Measurements from ENCODE around the gene PLPP3. TPM values are rescaled to one million over a fixed set of nuclear protein-coding genes. Genes with fewer than 3 reads are reported as not detected.

PLPP3 gene
- total RNA-seq, 4 donors from 2014 or later = 16.5 to 116 (median 33.5) TPM

DNA sequence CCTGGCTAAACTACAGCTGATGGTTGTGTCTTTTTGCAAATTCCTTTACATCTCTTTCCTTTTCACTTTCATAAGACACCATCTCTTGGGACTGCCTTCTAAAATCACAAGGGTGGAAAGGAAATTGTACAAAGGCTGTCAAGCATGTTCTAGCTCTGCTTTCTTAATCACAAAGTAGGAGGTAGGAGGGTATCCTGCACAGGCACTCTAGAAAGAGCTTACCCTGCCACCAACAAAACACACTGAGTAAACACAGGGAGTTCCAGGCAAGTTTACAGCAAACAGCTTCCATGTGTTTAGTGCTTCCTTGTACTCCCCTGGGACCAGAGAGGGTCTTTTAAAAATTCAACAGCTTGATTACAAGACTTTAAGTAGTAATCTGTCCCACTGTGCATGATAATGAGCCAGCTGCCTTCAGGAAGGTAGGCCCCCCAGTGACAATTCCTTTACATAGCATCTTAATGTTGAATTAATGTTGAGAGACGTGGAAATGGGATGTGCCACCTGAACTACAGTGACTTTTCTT lies 2.4 kb downstream of the PLPP3 start:
- TF ChIP-seq POLR2A (IDR thresholded peaks at IDR 0.05) = no peak
- TF ChIP-seq, protein P1, sequence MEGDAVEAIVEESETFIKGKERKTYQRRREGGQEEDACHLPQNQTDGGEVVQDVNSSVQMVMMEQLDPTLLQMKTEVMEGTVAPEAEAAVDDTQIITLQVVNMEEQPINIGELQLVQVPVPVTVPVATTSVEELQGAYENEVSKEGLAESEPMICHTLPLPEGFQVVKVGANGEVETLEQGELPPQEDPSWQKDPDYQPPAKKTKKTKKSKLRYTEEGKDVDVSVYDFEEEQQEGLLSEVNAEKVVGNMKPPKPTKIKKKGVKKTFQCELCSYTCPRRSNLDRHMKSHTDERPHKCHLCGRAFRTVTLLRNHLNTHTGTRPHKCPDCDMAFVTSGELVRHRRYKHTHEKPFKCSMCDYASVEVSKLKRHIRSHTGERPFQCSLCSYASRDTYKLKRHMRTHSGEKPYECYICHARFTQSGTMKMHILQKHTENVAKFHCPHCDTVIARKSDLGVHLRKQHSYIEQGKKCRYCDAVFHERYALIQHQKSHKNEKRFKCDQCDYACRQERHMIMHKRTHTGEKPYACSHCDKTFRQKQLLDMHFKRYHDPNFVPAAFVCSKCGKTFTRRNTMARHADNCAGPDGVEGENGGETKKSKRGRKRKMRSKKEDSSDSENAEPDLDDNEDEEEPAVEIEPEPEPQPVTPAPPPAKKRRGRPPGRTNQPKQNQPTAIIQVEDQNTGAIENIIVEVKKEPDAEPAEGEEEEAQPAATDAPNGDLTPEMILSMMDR (IDR thresholded peaks at IDR 0.05) = peak in 4 of 6 experiments; percentile 24 to 50 (median 40)
- Histone ChIP-seq H3K36me3 (no peaks in the 10 kb centered on the region), H3K27ac (peak overlapping the region; percentile 92 to 97 (median 94)), H3K27me3 (peaks cover 0 to 13% (median 0%) of the 10 kb centered on the region in 4 donors), H3K9me3 (no peaks in the 10 kb centered on the region), H3K4me3 (peak overlapping the region; percentile 76 to 96 (median 85)), H3K4me1 (peaks cover 19 to 71% (median 38%) of the 10 kb centered on the region in 3 donors)
- intact Hi-C loops (cut with DNase I) = no loop called here
- DNase-seq = no peak
- WGBS, 2 donors = 0% methylated on average over 1 of the region's 1 CpG

DNA sequence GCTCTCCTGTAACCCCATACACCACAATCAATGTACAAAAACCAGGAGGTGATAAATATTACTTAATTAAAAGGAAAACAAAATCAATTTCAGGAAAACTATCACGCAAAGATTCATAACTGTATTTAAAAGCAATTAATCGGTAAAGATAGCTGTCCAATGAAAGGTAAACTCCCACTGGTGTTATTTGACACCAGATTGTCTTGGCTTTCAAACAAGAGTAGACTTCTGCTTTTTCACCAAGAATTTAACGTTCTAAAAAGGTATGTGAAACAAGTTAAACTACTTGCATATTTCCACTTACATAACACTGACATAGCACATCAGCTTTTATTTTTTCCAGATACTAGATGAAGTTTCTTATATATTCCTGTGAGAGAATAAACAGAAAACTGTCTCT lies 3.5 kb downstream of the PLPP3 start:
- no peak for DNase-seq
- Histone ChIP-seq H3K36me3 (no peaks in the 10 kb centered on the region), H3K4me1 (peaks cover 29 to 82% (median 44%) of the 10 kb centered on the region in 3 donors), H3K4me3 (peak overlapping the region in 3 of 4 donors; percentile 76 to 96 (median 79)), H3K27ac (peak overlapping the region in 2 of 4 donors; percentile 95 to 97), H3K9me3 (no peaks in the 10 kb centered on the region), H3K27me3 (peaks cover 0 to 13% (median 0%) of the 10 kb centered on the region in 4 donors)
- 10 to 14% methylated on average over 3 of the region's 3 CpGs for WGBS, 2 donors
- intact Hi-C loops (cut with DNase I) = no loop called here
- TF ChIP-seq POLR2A (IDR thresholded peaks at IDR 0.05) = no peak

DNA sequence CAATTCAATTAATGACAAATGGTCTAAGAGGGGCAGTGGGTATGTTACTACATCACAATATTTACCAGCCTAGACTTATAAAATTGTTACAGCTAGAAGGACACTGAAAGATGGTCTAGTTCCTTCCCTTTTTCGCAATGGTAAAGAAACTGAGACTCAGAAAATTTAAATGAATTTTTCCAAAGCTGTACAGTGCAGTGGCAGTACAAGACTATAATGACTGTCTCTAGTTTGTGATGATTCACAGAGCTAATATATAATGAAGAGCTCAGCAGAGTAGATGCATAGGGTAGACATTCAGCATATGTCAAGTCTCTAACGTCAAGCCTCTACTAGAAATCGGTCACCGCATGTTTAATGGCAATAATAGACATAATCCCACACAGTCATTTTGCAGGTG lies 4.6 kb downstream of the PLPP3 start:
- TF ChIP-seq, protein P1 (IDR thresholded peaks at IDR 0.05) = no peak
- TF ChIP-seq POLR2A (IDR thresholded peaks at IDR 0.05) = no peak
- DNase-seq = no peak
- Histone ChIP-seq H3K36me3 (no peaks in the 10 kb centered on the region), H3K27ac (peak overlapping the region in 2 of 4 donors; percentile 14 to 29), H3K4me3 (peak overlapping the region in 3 of 4 donors; percentile 76 to 96 (median 79)), H3K27me3 (peaks cover 0 to 13% (median 0%) of the 10 kb centered on the region in 4 donors), H3K4me1 (peaks cover 27 to 87% (median 55%) of the 10 kb centered on the region in 3 donors), H3K9me3 (no peaks in the 10 kb centered on the region)
- 55% methylated on average over 4 of the region's 4 CpGs for WGBS, 2 donors
- intact Hi-C loops (cut with DNase I) = no loop called here

DNA sequence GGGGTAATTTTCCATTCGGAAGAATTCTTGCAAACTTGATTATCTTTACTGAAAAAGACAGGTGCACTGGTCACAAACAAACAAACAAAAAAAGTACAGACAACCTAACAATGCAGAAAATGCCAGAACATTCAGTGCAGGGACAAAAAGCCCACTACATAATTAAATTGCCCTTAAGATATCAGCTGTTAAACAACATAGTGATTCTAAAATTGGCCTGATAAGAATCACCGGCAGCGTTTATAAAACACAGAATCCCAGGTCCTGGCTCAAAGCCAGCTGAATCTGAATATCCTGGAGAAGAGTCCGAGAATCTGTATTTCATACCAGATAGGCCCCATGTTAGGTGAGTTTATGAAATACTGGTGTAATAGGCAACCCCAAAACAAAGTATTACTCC lies 6.1 kb downstream of the PLPP3 start:
- Histone ChIP-seq H3K36me3 (no peaks in the 10 kb centered on the region), H3K9me3 (no peaks in the 10 kb centered on the region), H3K4me3 (peak overlapping the region in 2 of 4 donors; percentile 11 to 79), H3K27me3 (peaks cover 0 to 5% (median 0%) of the 10 kb centered on the region in 4 donors), H3K27ac (peak overlapping the region in 2 of 4 donors; percentile 23 to 71), H3K4me1 (peaks cover 34 to 99% (median 56%) of the 10 kb centered on the region in 3 donors)
- WGBS, 2 donors = 47 to 61% methylated on average over 4 of the region's 4 CpGs
- no peak for DNase-seq
- intact Hi-C loops (cut with DNase I) = no loop called here
- TF ChIP-seq, protein P1 (IDR thresholded peaks at IDR 0.05) = no peak
- TF ChIP-seq POLR2A (IDR thresholded peaks at IDR 0.05) = no peak

DNA sequence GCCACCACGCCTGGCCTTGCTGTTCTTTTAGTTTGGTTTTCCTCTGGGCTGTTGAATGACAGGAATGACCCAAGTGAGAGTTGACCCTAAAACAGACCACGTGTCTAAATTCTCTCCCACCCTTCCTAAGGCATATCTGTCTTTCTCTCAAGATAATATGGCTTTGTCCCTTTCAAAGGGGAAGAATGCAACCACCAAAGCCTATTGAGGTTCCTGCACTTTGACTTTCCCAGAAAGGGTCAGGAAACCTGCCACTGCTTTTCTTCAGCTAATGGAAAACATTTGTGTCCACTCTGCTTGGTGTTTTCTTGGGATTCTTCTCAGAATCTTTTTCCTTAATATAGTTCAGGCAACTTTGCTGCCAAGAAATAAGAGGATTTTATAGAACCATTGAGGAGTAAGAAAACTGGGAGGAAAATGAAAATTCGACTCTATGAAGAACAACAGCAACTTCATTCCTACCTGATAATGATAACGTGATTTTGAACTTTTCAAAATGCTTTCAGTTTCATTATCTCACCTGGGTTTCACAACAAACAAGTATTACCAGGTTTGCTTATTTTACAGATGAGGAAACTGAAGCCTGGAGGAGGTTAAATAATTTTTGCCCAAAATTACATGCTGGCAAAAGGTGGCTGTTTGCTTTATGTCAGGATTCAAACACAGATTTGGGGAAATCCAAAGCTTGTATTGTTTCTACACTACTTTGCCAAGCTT lies 6.9 kb downstream of the PLPP3 start:
- intact Hi-C loops (cut with DNase I) = no loop called here
- H3K36me3 ChIP-seq = no peaks in the 10 kb centered on the region
- peak overlapping the region in 2 of 4 donors; percentile 11 to 21 for H3K4me3 ChIP-seq
- H3K4me1 ChIP-seq = peaks cover 34 to 93% (median 51%) of the 10 kb centered on the region in 3 donors
- WGBS, 2 donors = 50 to 58% methylated on average over 4 of the region's 4 CpGs
- H3K27me3 ChIP-seq = no peaks in the 10 kb centered on the region
- no peaks in the 10 kb centered on the region for H3K9me3 ChIP-seq
- H3K27ac ChIP-seq = peak overlapping the region in 3 of 4 donors; percentile 22 to 71 (median 23)
- DNase-seq = no peak
- TF ChIP-seq POLR2A (IDR thresholded peaks at IDR 0.05) = no peak
- TF ChIP-seq, protein P1 (IDR thresholded peaks at IDR 0.05) = no peak

All from esophagus squamous epithelium (tissue), 5 donors.